Esophagus muscularis mucosa (tissue), 4 donors: Measurements from ENCODE around the gene PRSS16.

ENCODE experiments used
- CTCF ChIP-seq, 3 experiments: fragments of 200-600 bp in 2 of 3; fragments of 450-650 bp in 1 of 3; sonication (generic) in 2 of 3; IDR thresholded peaks; one replicate each; pipeline ENCODE4 v1.5.1; 2017 to 2019; ENCODE audit warnings: antibody characterized with exemption in 3 of 3, mild to moderate bottlenecking in 2 of 3, moderate library complexity in 1 of 3
- EP300 ChIP-seq: sonication (generic); formaldehyde crosslinking; IDR thresholded peaks from one replicate; pipeline ENCODE4 v1.6.1; 2017; ENCODE audit warnings: antibody characterized with exemption
- POLR2AphosphoS5 ChIP-seq, 2 donors: sonication (generic); formaldehyde crosslinking; IDR thresholded peaks; one replicate each; pipeline ENCODE4 v1.6.1; 2017; ENCODE audit warnings: antibody characterized with exemption in 2 of 2

- TF ChIP-seq EP300 = no peak
- no peak for TF ChIP-seq CTCF (IDR thresholded peaks at IDR 0.05)
- no peak for TF ChIP-seq POLR2AphosphoS5 (IDR thresholded peaks at IDR 0.05)
Observed at GRCh38 chr6:27297484-27297856, 50.0 kb downstream of the PRSS16 start.
